Right ventricle myocardium inferior (tissue), 1 donor: ENCODE data around the gene TTC23L. TPM values are rescaled to one million over a fixed set of nuclear protein-coding genes. Genes with fewer than 3 reads are reported as not detected.
"Not testable (repeated sequence)": the region's sequence is repeated elsewhere in the genome, so short reads cannot be mapped to it uniquely, and the experiment has no call there.

Source experiments
- ATAC-seq: fragments of 200-7000 bp; cut with Tn5 transposase; one replicate; pipeline ENCODE4 v1.9.1; 2020; ENCODE audit warnings: mild to moderate bottlenecking, moderate library complexity
- DNase-seq: peaks from one replicate; pipeline ENCODE4 v3.0.0; 2021; ENCODE audit errors: missing footprints
- intact Hi-C: fragments of 100-400 bp; cut with DNase I; formaldehyde crosslinking; loops from one replicate; pipeline ENCODE4 v1.11.0; 2022
- total RNA-seq: library from RNA; stranded (reverse); fragmentation: NEBNext Ultra II Directional; extraction: Animal tissue kit (Norgen Biotek cat#: 25700); gene quantifications from one replicate; pipeline ENCODE4 v1.2.1, GENCODE V29; 2021
- donor health status: DM: no; HTN: yes; CAD: no; lungs with severe emphysema.

The TTC23L gene
- total RNA-seq, 1 donor from 2014 or later = not detected

GRCh38 chr5:34830827-34831226, 8.1 kb upstream of the TTC23L start:
- intact Hi-C loops = loop anchor here (10.0 kb wide), 1 partner anchor 306 kb away; no protein-coding TSS in a partner anchor
- DNase-seq, ATAC-seq: not testable (repeated sequence)

DNA sequence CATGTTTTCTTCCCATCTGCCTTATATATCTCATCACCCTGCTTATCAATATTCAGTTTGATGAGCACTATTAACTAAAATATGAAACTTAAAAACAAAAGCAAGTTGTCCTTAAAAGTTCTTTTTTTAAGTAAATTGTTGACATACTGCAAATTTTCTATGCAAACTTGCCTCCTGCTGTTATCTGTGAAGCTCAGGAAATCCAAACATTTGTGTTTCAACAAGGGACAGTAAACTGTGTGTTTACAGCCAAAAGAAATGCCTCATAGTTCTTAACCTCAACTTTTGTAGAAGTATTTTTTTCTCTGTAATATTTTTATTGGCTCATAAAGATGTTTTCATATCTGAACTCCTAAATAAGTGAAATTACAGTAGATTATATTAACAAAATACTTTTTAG, 7.7 kb upstream of the TTC23L start:
- no peak for DNase-seq
- intact Hi-C loops = loop anchor here (10.0 kb wide), 1 partner anchor 307 kb away; no protein-coding TSS in a partner anchor
- ATAC-seq = no peak

DNA sequence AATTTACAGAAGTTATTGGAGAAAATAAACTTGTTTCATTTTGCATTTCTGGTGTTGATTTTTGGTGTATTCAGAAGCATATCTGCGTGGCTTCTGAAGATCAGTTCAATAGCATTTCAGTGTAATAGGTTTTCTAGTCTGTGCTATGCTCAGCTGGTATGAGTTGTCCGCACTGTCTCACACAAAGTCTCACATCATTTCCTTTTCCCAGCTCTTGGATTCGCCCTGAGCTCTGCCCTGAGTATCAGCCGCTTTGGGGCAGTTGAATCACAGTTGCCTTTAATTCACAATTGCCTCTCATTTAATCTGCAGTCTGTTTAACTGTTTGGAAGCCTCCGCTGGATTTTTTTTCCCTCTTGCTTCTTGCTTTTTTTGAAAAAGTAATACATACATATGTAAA, 6.4 kb upstream of the TTC23L start:
- ATAC-seq (peak; percentile 38), DNase-seq (no peak)
- intact Hi-C loops = loop anchor here (10.0 kb wide), 1 partner anchor 308 kb away; no protein-coding TSS in a partner anchor

GRCh38 chr5:34833090-34833489, 5.9 kb upstream of the TTC23L start:
- intact Hi-C loops = loop anchor here (10.0 kb wide), 1 partner anchor 308 kb away; no protein-coding TSS in a partner anchor
- no peak for DNase-seq
- ATAC-seq = no peak

DNA sequence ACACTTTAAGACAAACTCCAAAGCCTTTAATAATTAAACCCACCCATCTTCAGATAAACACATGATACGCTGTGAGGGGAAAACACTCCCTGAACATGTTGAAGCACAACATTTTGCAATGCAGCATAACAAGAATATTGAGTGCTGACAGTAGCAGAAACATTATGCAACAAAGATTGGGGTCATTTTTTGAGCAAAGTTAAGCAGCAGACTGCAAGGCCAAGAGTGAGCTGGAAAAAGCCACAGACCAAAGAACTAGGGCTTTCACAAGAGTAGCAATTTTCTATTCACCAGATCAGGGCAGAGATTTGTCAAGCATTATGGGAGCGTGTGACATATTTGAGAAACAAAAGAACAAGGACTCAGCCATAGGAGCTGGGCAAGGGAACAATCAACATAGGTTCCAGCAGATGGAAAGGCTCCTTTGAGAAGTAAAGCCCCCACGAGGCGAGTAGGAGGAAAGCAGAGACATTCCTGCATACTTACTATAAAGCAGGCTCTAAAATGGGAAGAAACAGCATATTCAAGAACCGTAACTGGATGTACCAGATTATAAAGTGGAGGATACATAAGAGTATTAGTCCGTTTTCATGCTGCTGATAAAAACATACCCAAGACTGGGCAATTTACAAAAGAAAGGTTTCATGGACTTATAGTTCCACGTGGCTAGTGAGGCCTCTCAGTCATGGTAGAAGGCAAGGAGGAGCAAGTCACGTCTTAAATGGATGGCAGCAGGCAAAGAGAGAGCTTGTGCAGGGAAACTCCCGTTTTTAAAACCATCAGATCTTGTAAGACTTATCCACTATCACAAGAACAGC, 4.8 kb upstream of the TTC23L start:
- no peak for DNase-seq
- intact Hi-C loops = loop anchor here (10.0 kb wide), 1 partner anchor 309 kb away; no protein-coding TSS in a partner anchor
- ATAC-seq = peak; percentile 77

DNA sequence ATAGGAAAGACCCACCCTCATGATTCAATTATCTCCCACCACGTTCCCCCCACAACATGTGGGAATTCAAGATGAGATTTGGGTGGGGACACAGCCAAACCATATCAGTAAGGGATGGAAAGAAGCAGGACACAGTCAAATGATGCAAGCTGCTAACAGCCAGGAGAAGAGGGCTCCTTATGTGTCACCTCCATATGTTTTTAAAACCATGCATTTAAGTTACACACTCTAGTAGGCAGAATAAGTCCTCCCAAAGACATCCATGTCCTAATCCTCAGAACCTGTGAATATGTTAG, 4.2 kb upstream of the TTC23L start:
- intact Hi-C loops = loop anchor here (10.0 kb wide), 1 partner anchor 310 kb away; no protein-coding TSS in a partner anchor
- DNase-seq (no peak), ATAC-seq (no peak)

- intact Hi-C loops = loop anchor here (10.0 kb wide), 1 partner anchor 311 kb away; no protein-coding TSS in a partner anchor
- DNase-seq = no peak
- no peak for ATAC-seq
These were observed 3.3 kb upstream of the TTC23L start for GRCh38 chr5:34835664-34836063.

DNA sequence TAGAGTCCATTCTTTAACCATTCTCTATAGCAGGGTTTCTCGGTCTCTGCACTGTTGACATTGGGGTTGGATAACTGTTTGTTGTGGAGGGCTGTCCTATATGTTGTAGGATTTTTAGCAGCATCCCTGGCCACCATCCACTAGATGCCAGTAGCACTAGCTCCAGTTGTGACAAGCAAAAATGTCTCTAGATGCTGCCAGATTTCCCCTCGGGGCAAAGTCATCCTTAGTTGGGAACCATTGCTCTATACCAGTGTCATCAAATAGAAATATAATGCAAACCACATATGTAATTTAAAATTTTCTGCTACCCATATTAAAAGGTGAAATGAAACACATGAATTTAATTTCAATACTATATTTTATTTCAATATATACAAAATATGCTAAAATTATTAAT, 2.9 kb downstream of the TTC23L start:
- DNase-seq = no peak
- intact Hi-C loops = no loop called here
- ATAC-seq = no peak

GRCh38 chr5:34842554-34842953, 3.6 kb downstream of the TTC23L start:
- intact Hi-C loops = no loop called here
- DNase-seq = no peak
- ATAC-seq = no peak

GRCh38 chr5:34843497-34843896, 4.5 kb downstream of the TTC23L start:
- ATAC-seq = no peak
- intact Hi-C loops = no loop called here
- DNase-seq = no peak

DNA sequence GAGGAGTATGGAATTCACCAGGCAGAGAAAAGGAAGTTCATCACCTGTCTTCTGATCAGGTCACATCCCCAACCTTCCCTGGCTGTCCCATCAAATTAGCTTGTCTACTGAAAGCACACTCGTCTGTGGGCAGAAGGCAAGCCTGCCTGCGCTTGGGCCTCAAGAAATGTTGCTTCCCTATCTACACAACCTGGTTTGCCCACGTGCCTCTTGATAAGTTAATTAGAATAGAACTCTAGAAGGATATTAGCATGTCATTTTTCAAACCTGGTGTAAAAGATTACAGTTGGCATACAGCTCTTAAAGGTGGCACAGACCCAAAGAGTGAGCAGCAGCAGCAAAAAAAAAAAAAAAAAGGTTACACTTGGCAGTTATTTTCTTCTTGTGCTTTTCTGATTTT, 5.1 kb downstream of the TTC23L start:
- DNase-seq = no peak
- no peak for ATAC-seq
- intact Hi-C loops = no loop called here

GRCh38 chr5:34844999-34845398, 6.0 kb downstream of the TTC23L start:
- intact Hi-C loops = no loop called here
- no peak for ATAC-seq
- DNase-seq = no peak

GRCh38 chr5:34847056-34847455, 8.1 kb downstream of the TTC23L start:
- intact Hi-C loops = no loop called here
- ATAC-seq (no peak), DNase-seq (no peak)

- ATAC-seq (no peak), DNase-seq (no peak)
- intact Hi-C loops = no loop called here
These were observed 8.6 kb downstream of the TTC23L start for GRCh38 chr5:34847552-34847951.

DNA sequence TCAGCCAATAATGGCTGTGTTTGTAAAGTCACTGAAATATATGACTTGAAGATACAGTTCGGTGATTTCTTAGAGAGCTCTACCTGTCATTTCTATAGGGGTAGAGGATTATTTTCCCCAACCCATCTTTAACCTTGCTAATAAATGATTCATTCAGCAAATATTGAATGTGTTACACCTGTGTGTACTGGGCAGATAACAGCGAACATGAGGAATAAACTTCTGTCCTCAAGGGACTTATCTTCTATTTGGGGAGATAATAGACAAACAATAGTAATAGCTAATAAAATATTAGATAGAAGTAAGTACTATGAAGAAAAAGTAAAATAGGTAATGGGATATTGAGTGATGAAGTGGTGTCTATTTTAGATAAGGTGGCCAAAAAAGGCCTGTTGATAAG, 9.3 kb downstream of the TTC23L start:
- intact Hi-C loops = no loop called here

DNA sequence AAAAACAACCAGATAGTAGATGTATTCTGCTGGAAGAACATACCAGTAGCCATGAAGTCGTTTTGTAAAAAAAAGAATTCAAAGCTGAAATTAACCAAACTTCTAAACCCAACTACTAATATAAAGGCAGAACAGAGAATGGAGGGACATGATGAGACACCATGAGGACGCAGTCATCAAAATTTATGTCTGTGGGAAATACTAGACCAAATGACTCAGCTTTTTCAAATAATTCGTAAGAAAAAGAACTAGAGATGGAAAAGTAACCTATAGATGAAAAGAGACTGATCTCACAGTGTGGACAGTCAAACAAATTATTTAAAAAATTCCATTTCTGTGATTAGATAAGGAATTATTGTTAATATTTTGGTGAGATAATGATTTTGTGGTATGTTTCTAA, 10.3 kb downstream of the TTC23L start:
- DNase-seq (no peak), ATAC-seq (no peak)
- intact Hi-C loops = no loop called here

More for the DNA sequence above, 9.3 kb downstream of the TTC23L start:
- DNase-seq = no peak
- no peak for ATAC-seq

DNA sequence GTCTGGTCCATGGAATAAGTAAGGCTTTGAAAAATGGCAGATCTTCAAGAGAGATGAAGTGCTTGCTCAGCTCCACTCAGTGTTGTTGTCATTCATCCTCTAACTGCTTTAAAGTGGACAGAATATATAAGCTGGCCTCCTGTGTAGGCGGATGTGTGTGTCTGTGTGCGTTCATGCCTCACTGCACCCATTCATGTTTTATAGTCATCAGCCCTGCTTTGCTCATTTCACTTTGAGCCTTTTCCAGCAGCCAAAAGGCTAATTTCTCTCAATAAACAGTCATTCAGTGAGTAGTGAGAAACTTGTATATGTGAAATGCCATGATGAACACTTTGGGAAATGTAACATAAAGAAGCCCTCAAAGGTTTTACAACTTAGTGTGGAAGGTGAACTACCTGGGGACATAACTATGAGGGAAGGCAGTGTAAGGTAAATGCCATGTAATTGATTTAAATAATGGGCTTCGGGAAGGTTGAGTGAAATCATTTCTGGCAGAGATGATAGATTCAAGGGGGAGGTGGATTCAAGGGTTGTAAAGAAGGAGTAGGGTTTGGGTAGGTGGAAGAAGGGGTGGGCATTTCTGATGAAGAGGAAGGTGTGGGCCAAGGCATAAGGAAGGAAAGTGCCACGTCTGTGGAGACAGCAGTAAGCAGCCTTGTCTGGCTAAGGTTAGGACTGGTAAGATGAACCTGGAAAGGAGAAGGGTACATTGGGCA, 15.7 kb downstream of the TTC23L start:
- ATAC-seq (no peak), DNase-seq (no peak)
- intact Hi-C loops = no loop called here

GRCh38 chr5:34857161-34857560, 18.2 kb downstream of the TTC23L start:
- intact Hi-C loops = no loop called here
- no peak for ATAC-seq
- no peak for DNase-seq

DNA sequence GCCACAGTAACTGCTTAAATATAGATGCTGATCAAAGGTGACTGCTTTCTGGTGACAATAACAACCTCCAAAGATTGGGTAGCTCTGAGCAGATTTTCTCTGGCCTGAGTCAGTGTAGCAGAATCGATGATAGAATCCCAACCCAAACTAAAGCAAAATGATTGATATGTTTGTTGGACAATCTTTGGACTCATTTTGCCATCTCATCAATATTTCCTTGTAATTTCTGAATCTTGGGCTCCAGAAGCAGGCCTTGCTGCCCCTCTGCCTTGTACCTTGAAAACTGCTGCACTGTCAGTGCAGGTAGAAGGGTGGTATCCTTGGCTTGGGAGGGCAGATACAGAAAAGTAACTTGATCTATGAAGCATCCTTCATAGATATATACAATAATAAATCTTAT, 18.9 kb downstream of the TTC23L start:
- ATAC-seq (no peak), DNase-seq (no peak)
- intact Hi-C loops = no loop called here

DNA sequence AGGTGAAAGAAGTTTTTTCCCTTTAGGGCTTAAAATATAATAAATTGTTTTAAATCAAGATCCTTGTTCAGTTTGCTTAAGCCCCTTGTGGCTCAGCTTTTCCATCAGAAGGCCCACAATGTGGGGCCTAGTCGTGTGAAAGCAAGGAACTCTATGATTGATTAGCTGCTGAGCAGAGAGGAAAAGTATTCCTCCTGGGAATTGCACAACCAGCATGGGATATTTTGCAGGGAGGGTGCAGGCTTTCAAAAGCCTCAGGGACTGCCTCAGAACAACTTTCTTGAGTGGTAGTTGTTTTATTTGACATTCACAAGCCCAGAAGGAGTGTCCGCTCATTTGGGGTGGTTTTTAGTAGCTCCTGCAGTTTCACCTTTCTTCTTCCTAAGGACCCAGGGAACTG, 19.8 kb downstream of the TTC23L start:
- ATAC-seq (no peak), DNase-seq (no peak)
- intact Hi-C loops = no loop called here
